NT2/D1 (cell line): ENCODE data around the gene SCN9A.

Experiments used
- SUZ12 ChIP-seq: IDR thresholded peaks from 2 replicates; pipeline ENCODE4 v1.6.1; 2011; ENCODE audit not compliant: insufficient read length, insufficient read depth; ENCODE audit errors: extremely low read depth
- YY1 ChIP-seq: IDR thresholded peaks from 2 replicates; pipeline ENCODE4 v1.6.1; 2011; ENCODE audit not compliant: insufficient read length, insufficient read depth
- ZNF274 ChIP-seq: IDR thresholded peaks from 2 replicates; pipeline ENCODE4 v1.6.1; 2011; ENCODE audit warnings: mild to moderate bottlenecking, low read depth, low read length

- no peak for TF ChIP-seq ZNF274
- TF ChIP-seq YY1, result no peak
- TF ChIP-seq SUZ12, result no peak
These were observed 35.2 kb upstream of the SCN9A start for GRCh38 chr2:166410828-166411472.
